ENCODE data around the gene SLC9A9. TPM values are rescaled to one million over a fixed set of nuclear protein-coding genes. Genes with fewer than 3 reads are reported as not detected.

The SLC9A9 gene
- total RNA-seq, 1 experiment from 2014 or later = 1.4 TPM

GRCh38 chr3:143552851-143553250, 295.4 kb downstream of the SLC9A9 start:
- POLR2A ChIA-PET (ENCODE audit: low non-redundant PET) = no interaction called here

GRCh38 chr3:143551761-143552160, 296.5 kb downstream of the SLC9A9 start:
- H3K27ac ChIP-seq (ENCODE audit: low read depth, low read length, poor library complexity, severe bottlenecking) = no peak overlapping the region
- H3K27me3 ChIP-seq (replicated peaks; ENCODE audit: insufficient read depth, low read depth, low read length, poor library complexity) = no peaks in the 10 kb centered on the region
- ChIA-PET CTCF (no interaction called here), POLR2A (ENCODE audit: low non-redundant PET) (no interaction called here)
- no peaks in the 10 kb centered on the region for H3K36me3 ChIP-seq (ENCODE audit: insufficient read depth, low read length, poor library complexity, severe bottlenecking)
- no peaks in the 10 kb centered on the region for H3K4me1 ChIP-seq (ENCODE audit: insufficient read depth, low read length, poor library complexity, severe bottlenecking)
- intact Hi-C loops (cut with micrococcal nuclease; ENCODE audit: unreplicated experiment) = no loop called here
- TF ChIP-seq EZH2 (IDR thresholded peaks at IDR 0.05; ENCODE audit: borderline replicate concordance, low read depth, low read length, poor library complexity, severe bottlenecking) = no peak
- TF ChIP-seq, protein P1, sequence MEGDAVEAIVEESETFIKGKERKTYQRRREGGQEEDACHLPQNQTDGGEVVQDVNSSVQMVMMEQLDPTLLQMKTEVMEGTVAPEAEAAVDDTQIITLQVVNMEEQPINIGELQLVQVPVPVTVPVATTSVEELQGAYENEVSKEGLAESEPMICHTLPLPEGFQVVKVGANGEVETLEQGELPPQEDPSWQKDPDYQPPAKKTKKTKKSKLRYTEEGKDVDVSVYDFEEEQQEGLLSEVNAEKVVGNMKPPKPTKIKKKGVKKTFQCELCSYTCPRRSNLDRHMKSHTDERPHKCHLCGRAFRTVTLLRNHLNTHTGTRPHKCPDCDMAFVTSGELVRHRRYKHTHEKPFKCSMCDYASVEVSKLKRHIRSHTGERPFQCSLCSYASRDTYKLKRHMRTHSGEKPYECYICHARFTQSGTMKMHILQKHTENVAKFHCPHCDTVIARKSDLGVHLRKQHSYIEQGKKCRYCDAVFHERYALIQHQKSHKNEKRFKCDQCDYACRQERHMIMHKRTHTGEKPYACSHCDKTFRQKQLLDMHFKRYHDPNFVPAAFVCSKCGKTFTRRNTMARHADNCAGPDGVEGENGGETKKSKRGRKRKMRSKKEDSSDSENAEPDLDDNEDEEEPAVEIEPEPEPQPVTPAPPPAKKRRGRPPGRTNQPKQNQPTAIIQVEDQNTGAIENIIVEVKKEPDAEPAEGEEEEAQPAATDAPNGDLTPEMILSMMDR (conservative IDR thresholded peaks at IDR 0.05; ENCODE audit: low read depth, low read length) = no peak
- no peak overlapping the region for H3K4me3 ChIP-seq (ENCODE audit: low read depth, low read length, poor library complexity, severe bottlenecking)
- BruUV-seq (replicated peaks) = no TSS peak
- no peaks in the 10 kb centered on the region for H3K9me3 ChIP-seq (ENCODE audit: low read depth, low read length, poor library complexity, severe bottlenecking)
- no peak for DNase-seq (ENCODE audit: low spot score)

More at GRCh38 chr3:143552851-143553250, 295.4 kb downstream of the SLC9A9 start:
- TF ChIP-seq, protein P1 (conservative IDR thresholded peaks at IDR 0.05; ENCODE audit: low read depth, low read length) = no peak
- no peak for TF ChIP-seq EZH2 (IDR thresholded peaks at IDR 0.05; ENCODE audit: borderline replicate concordance, low read depth, low read length, poor library complexity, severe bottlenecking)
- Histone ChIP-seq H3K9me3 (ENCODE audit: low read depth, low read length, poor library complexity, severe bottlenecking) (no peaks in the 10 kb centered on the region), H3K4me3 (ENCODE audit: low read depth, low read length, poor library complexity, severe bottlenecking) (no peak overlapping the region), H3K27me3 (replicated peaks; ENCODE audit: insufficient read depth, low read depth, low read length, poor library complexity) (no peaks in the 10 kb centered on the region), H3K4me1 (ENCODE audit: insufficient read depth, low read length, poor library complexity, severe bottlenecking) (no peaks in the 10 kb centered on the region), H3K36me3 (ENCODE audit: insufficient read depth, low read length, poor library complexity, severe bottlenecking) (no peaks in the 10 kb centered on the region), H3K27ac (ENCODE audit: low read depth, low read length, poor library complexity, severe bottlenecking) (no peak overlapping the region)
- CTCF ChIA-PET = no interaction called here
- intact Hi-C loops (cut with micrococcal nuclease; ENCODE audit: unreplicated experiment) = no loop called here
- DNase-seq (ENCODE audit: low spot score) = no peak
- BruUV-seq (replicated peaks) = no TSS peak

GRCh38 chr3:143548861-143549497, 299.3 kb downstream of the SLC9A9 start:
- TF ChIP-seq, protein P1 (conservative IDR thresholded peaks at IDR 0.05; ENCODE audit: low read depth, low read length) = no peak
- no peak for TF ChIP-seq EZH2 (IDR thresholded peaks at IDR 0.05; ENCODE audit: borderline replicate concordance, low read depth, low read length, poor library complexity, severe bottlenecking)
- intact Hi-C loops (cut with micrococcal nuclease; ENCODE audit: unreplicated experiment) = no loop called here
- no TSS peak for BruUV-seq (replicated peaks)
- no peak for DNase-seq (ENCODE audit: low spot score)
- POLR2A ChIA-PET (ENCODE audit: low non-redundant PET) = no interaction called here
- no peaks in the 10 kb centered on the region for H3K27me3 ChIP-seq (replicated peaks; ENCODE audit: insufficient read depth, low read depth, low read length, poor library complexity)
- H3K4me1 ChIP-seq (ENCODE audit: insufficient read depth, low read length, poor library complexity, severe bottlenecking) = no peaks in the 10 kb centered on the region
- H3K9me3 ChIP-seq (ENCODE audit: low read depth, low read length, poor library complexity, severe bottlenecking) = no peaks in the 10 kb centered on the region
- CTCF ChIA-PET = no interaction called here
- no peak overlapping the region for H3K27ac ChIP-seq (ENCODE audit: low read depth, low read length, poor library complexity, severe bottlenecking)
- H3K36me3 ChIP-seq (ENCODE audit: insufficient read depth, low read length, poor library complexity, severe bottlenecking) = no peaks in the 10 kb centered on the region
- no peak overlapping the region for H3K4me3 ChIP-seq (ENCODE audit: low read depth, low read length, poor library complexity, severe bottlenecking)
